DMS79 treated with DMSO at 0.1 percent for 48 hours (cell line): ENCODE results near the gene PTPN3.
"Not testable (repeated sequence)": the region's sequence is repeated elsewhere in the genome, so short reads cannot be mapped to it uniquely, and the experiment has no call there.

ENCODE experiments used
- DNase-seq: peaks from one replicate; lab custom pipeline; 2025; lab: John Stamatoyannopoulos, UW

PTPN3 gene, protein sequence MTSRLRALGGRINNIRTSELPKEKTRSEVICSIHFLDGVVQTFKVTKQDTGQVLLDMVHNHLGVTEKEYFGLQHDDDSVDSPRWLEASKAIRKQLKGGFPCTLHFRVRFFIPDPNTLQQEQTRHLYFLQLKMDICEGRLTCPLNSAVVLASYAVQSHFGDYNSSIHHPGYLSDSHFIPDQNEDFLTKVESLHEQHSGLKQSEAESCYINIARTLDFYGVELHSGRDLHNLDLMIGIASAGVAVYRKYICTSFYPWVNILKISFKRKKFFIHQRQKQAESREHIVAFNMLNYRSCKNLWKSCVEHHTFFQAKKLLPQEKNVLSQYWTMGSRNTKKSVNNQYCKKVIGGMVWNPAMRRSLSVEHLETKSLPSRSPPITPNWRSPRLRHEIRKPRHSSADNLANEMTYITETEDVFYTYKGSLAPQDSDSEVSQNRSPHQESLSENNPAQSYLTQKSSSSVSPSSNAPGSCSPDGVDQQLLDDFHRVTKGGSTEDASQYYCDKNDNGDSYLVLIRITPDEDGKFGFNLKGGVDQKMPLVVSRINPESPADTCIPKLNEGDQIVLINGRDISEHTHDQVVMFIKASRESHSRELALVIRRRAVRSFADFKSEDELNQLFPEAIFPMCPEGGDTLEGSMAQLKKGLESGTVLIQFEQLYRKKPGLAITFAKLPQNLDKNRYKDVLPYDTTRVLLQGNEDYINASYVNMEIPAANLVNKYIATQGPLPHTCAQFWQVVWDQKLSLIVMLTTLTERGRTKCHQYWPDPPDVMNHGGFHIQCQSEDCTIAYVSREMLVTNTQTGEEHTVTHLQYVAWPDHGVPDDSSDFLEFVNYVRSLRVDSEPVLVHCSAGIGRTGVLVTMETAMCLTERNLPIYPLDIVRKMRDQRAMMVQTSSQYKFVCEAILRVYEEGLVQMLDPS

DNA sequence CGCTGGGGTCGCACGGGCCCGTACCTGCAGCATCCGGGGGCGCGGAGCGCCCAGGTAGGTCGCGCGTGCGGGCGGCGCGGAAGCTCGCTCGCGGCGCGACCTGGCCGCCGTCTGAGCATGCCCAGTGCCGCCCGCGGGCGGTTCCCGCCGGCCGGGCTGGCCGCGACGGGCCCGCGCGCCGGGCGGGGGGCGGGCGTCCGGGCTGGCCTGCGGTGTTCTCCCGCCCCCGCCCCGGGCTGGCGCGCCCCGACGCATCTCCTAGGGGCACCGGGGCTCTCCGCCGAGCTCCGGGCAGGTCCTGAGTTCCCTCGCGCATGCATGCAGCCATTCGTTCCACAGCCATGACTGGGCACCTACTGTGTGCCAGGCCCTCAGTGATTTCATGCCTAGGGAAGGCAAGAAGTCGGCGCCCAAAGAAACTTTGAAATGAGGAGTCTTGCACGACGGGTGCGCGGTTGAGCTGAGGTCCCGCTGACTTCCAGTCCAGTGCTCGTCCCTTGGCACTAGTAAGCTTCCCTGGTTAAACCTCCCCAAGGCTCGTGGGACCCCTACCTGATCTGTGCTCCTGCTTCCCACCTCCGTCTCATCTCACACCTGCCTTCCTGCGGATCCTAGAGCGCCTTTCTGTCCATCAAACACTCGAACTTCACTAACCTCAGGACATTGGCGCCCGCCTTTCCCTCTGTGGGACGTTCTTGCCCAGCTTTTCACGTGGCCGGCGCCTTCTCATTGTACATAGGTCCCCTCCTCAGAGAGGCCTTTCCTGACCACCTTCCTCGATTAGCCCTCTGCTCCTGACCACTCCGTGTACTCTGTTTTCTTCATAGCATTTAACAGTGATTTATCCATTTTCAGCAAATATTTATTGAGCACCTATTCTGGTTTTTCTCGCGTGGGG, at the start of gene PTPN3:
Gene PTPN3 (minus strand): TSS at position 113 of the 898 bp plus-strand sequence. CDS start 34,873 bp downstream, outside the sequence.
- no peak for DNase-seq

DNA sequence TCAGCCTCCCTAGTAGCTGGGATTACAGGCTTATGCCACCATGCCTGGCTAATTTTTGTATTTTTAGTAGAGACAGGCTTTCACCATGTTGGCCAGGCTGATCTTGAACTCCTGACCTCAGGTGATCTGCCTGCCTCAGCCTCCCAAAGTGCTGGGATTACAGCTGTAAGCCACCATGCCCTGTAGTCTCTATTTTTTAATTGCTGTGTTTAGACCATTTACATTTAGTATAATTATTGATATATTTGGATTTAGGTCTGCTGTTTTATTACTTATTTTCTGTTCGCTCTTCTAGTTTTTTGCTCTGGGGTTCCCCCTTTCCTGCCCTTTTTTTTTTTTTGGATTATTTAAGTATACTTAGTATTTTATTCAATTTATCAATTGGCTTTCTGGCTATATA, 46.8 kb upstream of the PTPN3 start:
- DNase-seq, result not testable (repeated sequence)

DNA sequence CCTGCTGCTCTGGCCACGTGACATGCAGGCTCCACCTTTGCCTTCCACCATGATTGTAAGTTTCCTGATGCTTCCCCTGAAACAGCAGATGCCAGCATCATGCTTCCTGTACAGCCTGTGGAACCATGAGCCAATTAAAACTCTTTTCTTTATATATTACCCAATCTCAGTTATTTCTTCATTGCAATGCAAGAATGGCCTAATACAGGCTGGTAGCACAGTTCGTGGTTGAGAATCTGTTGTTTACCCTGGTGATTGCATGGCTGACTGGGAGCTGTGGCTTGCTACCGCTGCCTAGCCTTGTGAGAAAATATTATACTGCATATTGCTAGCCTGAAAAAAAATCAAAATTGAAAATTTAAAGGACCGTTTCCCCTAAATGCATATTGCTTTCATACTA, 44.8 kb upstream of the PTPN3 start:
- DNase-seq, result no peak

DNA sequence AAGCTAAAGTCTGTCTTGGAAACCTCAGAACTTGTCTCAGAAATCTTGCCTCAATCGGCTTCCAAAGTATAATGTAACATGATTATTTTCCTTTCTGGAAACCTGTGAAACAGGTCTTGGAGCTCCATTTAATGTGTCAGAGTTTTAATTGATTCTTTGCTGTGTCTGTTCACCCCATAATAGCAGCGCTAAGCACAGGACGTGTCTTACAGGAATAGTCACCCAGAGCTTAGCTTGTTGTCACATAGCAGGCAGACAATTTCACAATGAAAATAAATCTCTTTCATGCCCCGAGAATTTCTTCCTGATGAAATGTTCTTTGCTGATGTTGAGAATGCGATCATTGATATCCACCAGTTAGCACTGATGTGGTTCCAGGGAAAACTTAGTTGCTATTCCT, 40.2 kb upstream of the PTPN3 start:
- DNase-seq, result no peak

DNA sequence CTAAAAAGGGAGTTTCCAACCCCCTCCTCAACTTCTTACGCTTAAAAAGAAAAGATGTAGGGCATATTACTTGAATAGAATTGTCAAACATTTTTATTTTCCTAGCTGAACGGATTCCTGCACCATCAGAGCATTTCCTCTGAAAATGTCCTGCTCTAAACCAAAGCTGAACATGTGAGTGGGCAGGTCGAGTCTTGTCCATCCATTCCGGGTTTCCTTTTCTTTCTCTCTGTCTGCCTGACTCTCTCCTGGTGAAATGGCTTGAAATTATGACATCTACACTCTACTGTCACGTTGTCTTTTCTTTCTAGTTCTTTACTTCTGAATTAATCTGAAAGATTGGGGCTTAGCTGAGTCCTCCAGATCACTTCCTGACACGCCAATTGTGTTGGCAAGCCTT, 39.2 kb upstream of the PTPN3 start:
- DNase-seq, result peak; percentile 12

DNA sequence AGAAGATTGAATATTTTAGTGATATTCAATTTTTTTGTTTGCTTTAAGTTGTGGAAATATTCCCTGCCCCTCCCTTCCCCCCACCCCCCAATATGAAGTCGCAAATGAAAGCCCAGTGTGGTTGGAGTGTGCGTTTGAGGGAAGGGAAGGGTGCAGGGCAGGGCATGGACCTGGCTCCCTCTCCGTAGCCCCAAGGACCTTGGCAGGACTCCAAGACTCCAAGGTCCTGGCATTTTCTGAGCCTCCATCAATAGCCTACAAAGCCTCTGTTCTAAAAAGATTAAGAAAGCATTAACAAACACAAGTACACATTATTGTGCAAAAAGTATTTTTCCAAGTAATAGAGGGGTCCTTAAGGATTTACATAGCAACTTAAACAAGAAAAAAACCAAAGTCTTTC, 38.8 kb upstream of the PTPN3 start:
- DNase-seq, result no peak

DNA sequence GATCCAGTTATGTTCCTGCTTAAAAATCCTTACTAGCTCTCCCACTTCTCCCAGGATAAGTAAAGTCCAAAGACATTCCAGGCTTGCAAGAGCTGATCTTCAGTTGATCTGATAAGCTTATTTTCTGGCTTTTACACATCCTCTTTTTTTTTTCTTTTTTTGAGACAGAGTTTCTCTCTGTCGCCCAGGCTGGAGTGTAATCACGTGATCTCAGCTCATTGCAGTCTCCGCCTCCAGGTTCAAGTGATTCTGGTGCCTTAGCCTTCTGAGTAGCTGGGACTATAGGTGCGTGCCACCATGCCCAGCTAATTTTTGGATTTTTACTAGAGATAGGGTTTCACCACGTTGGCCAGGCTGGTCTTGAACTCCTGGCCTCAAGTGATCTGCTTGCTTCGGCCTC, 37.3 kb upstream of the PTPN3 start:
- no peak for DNase-seq

DNA sequence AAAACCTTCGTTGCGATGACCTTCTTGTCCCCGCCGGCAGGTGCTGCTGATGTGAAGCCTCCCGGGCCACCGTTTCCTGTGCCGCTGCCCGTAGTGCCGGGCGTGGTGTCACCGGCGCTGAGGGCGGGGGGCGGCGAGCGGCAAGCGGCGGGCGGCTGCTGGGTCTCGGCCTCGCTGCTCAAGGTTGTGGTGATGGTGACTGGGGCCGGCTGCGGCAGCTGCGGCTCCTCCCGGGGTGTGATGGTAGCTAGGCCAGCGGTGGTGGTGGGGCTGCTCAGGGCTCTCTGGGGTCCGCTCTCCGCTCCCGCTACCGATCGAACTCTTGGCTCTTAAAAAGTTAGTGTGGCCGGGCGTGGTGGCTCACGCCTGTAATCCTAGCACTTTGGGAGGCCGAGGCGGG, 36.0 kb upstream of the PTPN3 start:
- no peak for DNase-seq

DNA sequence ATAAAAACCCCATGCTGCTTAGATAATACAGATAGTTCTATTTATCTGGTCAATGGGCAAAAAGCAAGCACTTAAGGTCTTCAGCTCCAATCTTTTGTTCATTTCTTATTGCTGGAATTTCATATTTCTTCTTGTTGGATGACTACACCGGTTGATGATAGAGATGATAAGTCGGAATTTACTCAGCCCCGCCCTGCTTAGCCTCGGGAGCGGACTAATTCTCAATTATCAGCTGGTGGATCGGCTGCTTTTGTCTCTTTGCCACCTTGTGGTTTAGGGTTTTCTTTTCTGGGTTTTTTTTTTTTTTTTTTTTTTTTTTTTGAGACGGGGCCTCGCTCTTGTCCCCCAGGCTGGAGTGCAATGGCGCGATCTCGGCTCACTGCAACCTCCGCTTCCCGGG, 34.5 kb upstream of the PTPN3 start:
- DNase-seq, result not testable (repeated sequence)

DNA sequence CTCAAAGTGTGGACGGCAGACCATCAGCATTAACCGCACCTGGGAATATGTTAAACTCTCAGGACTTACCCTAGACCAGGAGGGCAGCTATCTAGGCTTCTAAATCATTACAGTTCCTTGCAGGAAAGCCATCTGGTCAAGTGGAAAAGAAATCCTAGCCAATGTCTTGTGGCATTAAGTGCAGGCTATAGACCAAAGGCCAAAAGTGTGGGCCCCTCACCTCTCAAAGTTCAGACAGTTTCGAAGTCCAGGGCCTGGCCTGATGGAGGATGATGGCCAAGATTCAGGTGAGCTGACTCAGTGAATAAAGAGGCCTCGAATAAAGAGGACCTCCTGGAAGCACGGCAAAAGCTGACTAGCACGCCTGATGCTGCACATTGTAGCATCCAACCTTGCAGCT, 24.0 kb upstream of the PTPN3 start:
- DNase-seq, result no peak

DNA sequence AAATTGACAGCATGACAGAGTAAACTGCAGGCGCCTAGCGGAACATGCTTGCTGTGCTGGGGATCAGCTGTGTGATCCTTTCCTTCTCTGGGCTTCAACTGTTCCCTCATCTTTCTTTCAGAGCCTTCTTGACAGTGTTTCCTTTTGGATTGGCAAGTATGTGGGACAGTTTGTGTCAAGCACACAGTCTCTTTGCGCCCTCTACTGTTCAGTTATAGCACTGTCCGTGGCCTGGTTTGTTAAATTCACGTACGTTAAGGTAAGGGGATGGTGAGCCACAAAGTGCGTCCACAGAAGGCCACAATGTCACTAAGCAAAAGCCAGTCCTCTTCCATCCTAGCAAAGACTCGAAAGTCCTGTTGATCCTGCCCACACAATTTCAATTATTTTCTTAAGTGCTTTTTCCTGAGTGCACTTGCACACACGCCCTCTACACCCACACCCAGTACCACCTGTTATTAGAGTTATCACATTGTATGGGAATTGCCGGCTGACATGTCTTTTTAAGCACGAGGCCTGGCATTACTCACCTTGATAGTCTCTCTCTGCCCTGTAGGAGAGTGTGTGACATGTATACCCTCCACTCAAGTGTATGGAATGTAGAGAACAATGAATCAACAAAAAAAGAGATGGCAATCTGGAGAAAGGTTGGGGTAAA, 22.5 kb upstream of the PTPN3 start:
- peak; percentile 55 for DNase-seq

DNA sequence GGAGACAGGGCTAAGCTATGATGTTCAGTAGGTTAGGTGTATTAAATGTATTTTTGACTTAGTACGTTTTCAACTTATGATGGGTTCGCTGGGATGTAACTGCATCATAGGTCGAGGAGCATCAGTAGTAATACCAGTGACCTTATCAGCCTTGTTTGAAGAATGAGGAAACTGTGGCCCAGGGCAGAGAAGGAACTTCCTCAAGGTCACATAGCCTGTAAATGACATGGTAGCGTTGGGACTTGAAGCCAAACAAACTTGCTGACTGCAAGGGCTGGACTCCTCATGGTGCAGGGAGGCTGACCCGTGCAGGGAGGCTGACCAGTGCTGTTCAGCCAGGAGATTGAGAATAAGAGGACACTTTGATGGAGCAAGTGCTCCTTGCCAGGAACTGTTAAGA, 21.3 kb upstream of the PTPN3 start:
- DNase-seq, result no peak

DNA sequence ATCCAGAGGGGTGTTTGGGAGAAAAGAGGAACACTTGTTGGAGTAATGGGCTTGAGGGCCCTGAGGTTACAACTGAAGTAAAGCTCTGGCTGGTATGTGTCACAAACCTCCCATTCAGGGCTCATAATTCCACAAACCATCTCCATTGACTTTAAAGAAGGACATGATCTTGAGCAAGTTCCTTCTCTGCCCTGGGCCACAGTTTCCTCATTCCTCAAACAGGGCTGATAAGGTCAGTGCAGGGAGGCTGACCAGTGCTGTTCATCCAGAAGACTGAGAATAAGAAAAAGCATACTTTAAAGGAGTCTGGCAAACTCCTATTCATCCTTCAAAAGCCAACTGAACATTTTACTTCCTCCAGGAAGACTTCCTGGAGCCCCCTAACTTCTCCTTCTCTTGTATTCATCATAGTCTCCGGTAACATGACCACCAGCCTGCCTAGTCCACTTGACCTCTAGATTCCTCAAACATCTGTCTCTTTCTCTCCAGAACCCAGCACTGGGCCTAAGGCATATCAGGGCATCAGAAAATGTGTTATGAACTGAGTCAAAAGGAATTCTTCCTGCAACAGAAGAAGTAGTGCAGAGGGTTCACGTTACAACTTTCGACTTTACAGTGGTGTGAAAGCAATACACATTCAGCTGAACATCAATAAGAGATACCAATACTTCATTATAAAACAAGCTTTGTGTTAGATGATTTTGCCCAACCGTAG, 20.7 kb upstream of the PTPN3 start:
- no peak for DNase-seq

DNA sequence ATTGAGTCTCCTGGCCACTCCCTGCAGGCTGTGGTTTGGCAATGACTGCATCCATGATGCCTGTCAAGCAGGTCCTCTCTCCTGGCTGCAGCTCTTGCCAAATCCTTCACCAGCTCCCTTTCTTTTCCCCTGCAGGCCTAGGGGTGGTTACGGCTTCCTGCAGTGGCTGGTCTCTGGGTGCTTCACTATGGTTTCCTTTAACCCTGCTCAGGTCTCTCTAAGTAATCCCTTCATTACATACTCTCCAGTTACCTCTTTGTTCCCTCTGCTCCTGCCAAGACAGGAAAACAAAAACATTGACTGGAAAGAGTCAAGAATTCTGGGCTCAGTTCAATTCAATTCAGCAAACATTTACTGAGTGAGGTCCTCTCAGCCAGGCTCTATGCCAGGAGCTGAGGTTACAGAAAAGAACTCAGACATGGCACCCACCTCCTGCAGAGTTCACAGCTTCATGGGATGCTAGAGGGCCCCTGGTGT, 19.8 kb upstream of the PTPN3 start:
- peak; percentile 25 for DNase-seq

DNA sequence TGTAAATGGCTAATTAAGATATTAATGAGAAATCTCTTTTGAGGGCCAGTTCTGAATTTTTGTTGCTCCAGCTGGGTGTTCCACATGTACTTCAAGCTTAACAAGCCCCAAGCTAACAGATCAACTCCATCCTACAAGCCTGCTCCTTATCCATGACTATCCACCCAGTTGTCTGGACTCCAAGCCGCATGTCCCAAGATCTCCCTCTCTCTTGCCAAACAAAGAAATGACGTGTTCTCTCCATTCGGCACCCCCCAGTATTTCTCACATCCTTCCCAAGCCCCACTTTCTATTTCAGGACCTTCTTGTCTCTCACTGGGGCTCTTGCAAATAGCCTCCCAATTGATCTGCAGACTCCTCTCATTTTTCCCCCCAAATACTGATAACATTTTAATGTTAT, 15.8 kb upstream of the PTPN3 start:
- no peak for DNase-seq

DNA sequence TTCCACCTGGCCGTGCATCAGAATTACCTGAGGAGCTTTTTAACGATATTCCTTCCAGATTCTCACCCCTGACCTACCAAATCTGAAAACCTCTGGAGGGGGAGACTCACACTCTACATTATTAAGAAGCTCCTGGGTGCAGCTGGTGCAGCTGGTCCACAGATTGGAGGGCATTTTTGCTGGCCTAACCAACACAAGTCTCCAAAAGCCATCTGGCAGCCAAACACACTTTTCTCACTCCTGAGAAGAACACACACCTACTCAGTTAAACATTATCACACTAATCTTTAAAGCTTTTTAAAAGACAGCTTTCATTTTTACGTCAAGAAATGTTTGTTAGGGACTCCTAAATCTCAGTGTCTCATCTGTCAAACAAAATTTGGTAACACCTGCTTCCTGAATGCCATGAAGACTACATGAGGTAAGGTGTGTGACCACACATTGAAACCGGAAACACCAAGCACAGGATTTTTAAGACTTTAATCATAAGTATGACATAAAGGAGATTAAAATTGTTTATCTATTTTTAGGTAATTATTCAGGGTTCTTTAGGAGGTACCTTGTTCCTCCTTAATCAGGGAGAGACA, 14.2 kb upstream of the PTPN3 start:
- no peak for DNase-seq

DNA sequence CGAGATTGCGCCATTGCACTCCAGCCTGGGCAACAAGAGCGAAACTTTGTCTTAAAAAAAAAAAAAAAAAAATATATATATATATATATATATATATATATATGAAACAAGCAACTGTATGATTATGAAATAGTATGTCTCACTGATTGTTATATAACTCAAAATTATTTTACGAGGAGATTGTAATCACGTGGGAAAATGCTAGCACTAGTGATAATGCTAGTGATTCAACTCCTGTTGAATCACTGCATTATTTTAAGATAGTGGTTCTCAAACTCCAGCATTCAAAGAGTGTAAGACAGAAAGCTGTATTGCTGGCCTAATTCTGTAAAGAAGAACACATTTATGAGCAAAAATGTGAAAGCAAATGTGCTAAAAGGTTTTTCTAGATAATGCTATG, 12.4 kb upstream of the PTPN3 start:
- DNase-seq, result no peak

DNA sequence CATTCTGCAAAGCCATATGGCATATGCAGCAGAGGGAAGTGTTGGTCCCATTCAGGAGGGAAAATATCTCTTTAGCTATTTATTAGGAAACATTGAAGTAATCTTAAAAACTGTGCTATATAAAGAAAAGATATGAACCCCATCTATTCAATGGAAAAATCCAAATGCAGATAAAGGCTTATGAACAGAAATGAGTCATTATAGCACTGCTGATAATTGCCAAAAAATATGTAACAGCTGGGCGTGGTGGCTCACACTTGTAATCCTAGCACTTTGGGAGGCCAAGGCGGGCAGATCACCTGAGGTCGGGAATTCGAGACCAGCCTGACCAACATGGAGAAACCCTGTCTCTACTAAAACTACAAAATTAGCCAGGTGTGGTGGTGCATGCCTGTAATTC, 11.9 kb upstream of the PTPN3 start:
- DNase-seq, result not testable (repeated sequence)

DNA sequence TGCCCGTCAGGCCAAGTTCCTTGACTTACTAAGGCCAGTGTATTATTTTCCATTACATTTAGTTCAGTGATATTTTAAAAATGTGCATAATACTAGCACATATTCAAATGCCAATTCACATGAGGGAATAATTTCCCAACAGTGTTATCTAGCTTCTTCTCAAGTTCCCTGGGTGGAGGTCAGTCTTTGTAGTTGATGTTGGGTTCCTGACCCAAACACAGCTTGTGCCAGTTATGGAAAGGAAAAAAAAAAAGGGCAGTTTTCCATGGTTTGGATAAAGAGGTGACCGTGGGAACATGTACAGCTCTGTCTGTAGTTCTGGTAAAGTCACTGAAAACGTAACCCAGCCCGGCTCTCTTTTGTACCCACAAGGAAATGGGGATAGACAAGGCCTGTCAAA, 11.5 kb upstream of the PTPN3 start:
- no peak for DNase-seq

DNA sequence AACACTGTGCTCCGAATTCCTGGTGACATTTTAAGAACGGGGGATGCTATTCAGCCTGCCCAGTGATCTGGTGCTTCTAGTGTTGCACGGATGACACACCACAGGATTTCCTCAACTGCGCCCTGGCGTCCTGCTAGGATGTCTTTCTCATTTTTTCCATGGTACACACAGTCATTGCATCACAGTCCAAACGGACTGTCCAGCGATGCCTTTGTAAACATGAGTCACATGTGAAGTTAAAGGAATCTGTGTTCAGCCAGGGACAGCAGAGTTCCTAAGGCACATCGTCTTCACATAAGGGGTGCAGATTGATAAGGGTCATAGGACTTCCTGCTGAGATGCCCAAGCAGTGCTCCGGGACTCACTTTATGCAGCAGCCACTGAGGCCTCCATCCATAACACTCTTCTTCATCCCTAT, 9.3 kb upstream of the PTPN3 start:
- no peak for DNase-seq
